ENCODE data around the gene CES4A.

CES4A gene

GRCh38 chr16:67025210-67025550 is 36.8 kb downstream of the CES4A start:
- no peak for TF ChIP-seq FOXA1 (IDR thresholded peaks at IDR 0.05)
- TF ChIP-seq ZNF384 (IDR thresholded peaks at IDR 0.05) = no peak
- TF ChIP-seq FOXM1 (IDR thresholded peaks at IDR 0.05; ENCODE audit: borderline replicate concordance) = no peak
- no peak for TF ChIP-seq HDGF (IDR thresholded peaks at IDR 0.05; ENCODE audit: borderline replicate concordance)
- TF ChIP-seq L3MBTL2 (conservative IDR thresholded peaks at IDR 0.05) = no peak
- CTCF ChIA-PET = interaction anchor here (0.5 to 1.0 kb wide), 2 partner anchors 47 to 165 kb away, joined by 3 read pairs; no protein-coding TSS in a partner anchor
- DNase-seq (ENCODE audit: extremely low spot score) = no peak
- POLR2A ChIA-PET = no interaction called here

GRCh38 chr16:67026570-67026969 is 38.2 kb downstream of the CES4A start:
- no peak for DNase-seq (ENCODE audit: extremely low spot score)
- CTCF ChIA-PET = interaction anchor here (1.0 kb wide), 1 partner anchor 8 kb away, joined by 3 read pairs; no protein-coding TSS in a partner anchor
- POLR2A ChIA-PET = no interaction called here
- TF ChIP-seq BHLHE40 (IDR thresholded peaks at IDR 0.05; ENCODE audit: borderline replicate concordance) (no peak), FOXM1 (IDR thresholded peaks at IDR 0.05; ENCODE audit: borderline replicate concordance) (no peak), L3MBTL2 (conservative IDR thresholded peaks at IDR 0.05) (no peak), LEF1 (IDR thresholded peaks at IDR 0.05; ENCODE audit: borderline replicate concordance) (no peak), HDGF (IDR thresholded peaks at IDR 0.05; ENCODE audit: borderline replicate concordance) (no peak), TARDBP (IDR thresholded peaks at IDR 0.05) (no peak), CTBP1 (IDR thresholded peaks at IDR 0.05; ENCODE audit: borderline replicate concordance) (no peak), SUZ12 (IDR thresholded peaks at IDR 0.05) (no peak), SP1 (IDR thresholded peaks at IDR 0.05) (no peak), PKNOX1 (IDR thresholded peaks at IDR 0.05) (no peak), FOXK2 (IDR thresholded peaks at IDR 0.05) (no peak), ARNT (IDR thresholded peaks at IDR 0.05) (no peak), ZNF384 (IDR thresholded peaks at IDR 0.05) (no peak), FOXA1 (IDR thresholded peaks at IDR 0.05) (no peak), ELF4 (IDR thresholded peaks at IDR 0.05) (no peak), NFRKB (IDR thresholded peaks at IDR 0.05) (no peak)

GRCh38 chr16:67027046-67027445 is 38.7 kb downstream of the CES4A start:
- TF ChIP-seq ZNF384 (IDR thresholded peaks at IDR 0.05) (no peak), HDGF (IDR thresholded peaks at IDR 0.05; ENCODE audit: borderline replicate concordance) (no peak), SUZ12 (IDR thresholded peaks at IDR 0.05) (no peak), BHLHE40 (IDR thresholded peaks at IDR 0.05; ENCODE audit: borderline replicate concordance) (no peak), FOXK2 (IDR thresholded peaks at IDR 0.05) (no peak), PKNOX1 (IDR thresholded peaks at IDR 0.05) (no peak), NFRKB (IDR thresholded peaks at IDR 0.05) (no peak), FOXA1 (IDR thresholded peaks at IDR 0.05) (no peak), ELF4 (IDR thresholded peaks at IDR 0.05) (no peak), LEF1 (IDR thresholded peaks at IDR 0.05; ENCODE audit: borderline replicate concordance) (no peak)
- ChIA-PET CTCF (interaction anchor here (1.0 kb wide), 1 partner anchor 9 kb away, joined by 3 read pairs; no protein-coding TSS in a partner anchor), POLR2A (interaction anchor here (2.7 kb wide), 1 partner anchor 8 kb away, joined by 15 read pairs; no protein-coding TSS in a partner anchor)
- DNase-seq (ENCODE audit: extremely low spot score) = no peak

GRCh38 chr16:67028167-67028695 is 39.8 kb downstream of the CES4A start:
- peak; percentile 87 for TF ChIP-seq ARNT (IDR thresholded peaks at IDR 0.05)
- TF ChIP-seq SP1 (IDR thresholded peaks at IDR 0.05) = no peak
- TF ChIP-seq SUZ12 (IDR thresholded peaks at IDR 0.05) = no peak
- TF ChIP-seq ZNF384 (IDR thresholded peaks at IDR 0.05) = peak; percentile 91
- ChIA-PET CTCF (interaction anchor here (0.9 to 1.2 kb wide), 2 partner anchors 10 to 15 kb away, joined by 4 to 9 read pairs; no protein-coding TSS in a partner anchor), POLR2A (interaction anchor here (0.8 to 2.7 kb wide), 8 partner anchors 9 to 142 kb away, joined by 3 to 15 read pairs (median 4); partner anchors contain the start of gene NOL3)

GRCh38 chr16:67028696-67029253 is 40.4 kb downstream of the CES4A start, which contains the start of gene CBFB:
CBFB (plus strand) TSS chr16:67029149; CDS start chr16:67029408, 259 bp downstream.
- DNase-seq (ENCODE audit: extremely low spot score) = peak; percentile 98
- POLR2A ChIA-PET = interaction anchor here (1.0 to 2.7 kb wide), 5 partner anchors 10 to 82 kb away, joined by 3 to 15 read pairs (median 5); no protein-coding TSS in a partner anchor
- TF ChIP-seq BHLHE40 (IDR thresholded peaks at IDR 0.05; ENCODE audit: borderline replicate concordance) (no peak), SP1 (IDR thresholded peaks at IDR 0.05) (no peak), ELF4 (IDR thresholded peaks at IDR 0.05) (peak; percentile 54; the same call in 1 of the 2 replicates), ZNF384 (IDR thresholded peaks at IDR 0.05) (no peak), PKNOX1 (IDR thresholded peaks at IDR 0.05) (no peak), NFRKB (IDR thresholded peaks at IDR 0.05) (no peak), L3MBTL2 (conservative IDR thresholded peaks at IDR 0.05) (peak; percentile 52)
- CTCF ChIA-PET = interaction anchor here (1.2 kb wide), 1 partner anchor 11 kb away, joined by 9 read pairs; no protein-coding TSS in a partner anchor

More at GRCh38 chr16:67028167-67028695, 39.8 kb downstream of the CES4A start:
- no peak for DNase-seq (ENCODE audit: extremely low spot score)

- POLR2A ChIA-PET = interaction anchor here (0.7 to 2.7 kb wide), 5 partner anchors 11 to 129 kb away, joined by 3 to 15 read pairs (median 3); no protein-coding TSS in a partner anchor
- no peak for DNase-seq (ENCODE audit: extremely low spot score)
- no peak for TF ChIP-seq NFRKB (IDR thresholded peaks at IDR 0.05)
- TF ChIP-seq SUZ12 (IDR thresholded peaks at IDR 0.05) = no peak
- TF ChIP-seq ZNF384 (IDR thresholded peaks at IDR 0.05) = no peak
- no peak for TF ChIP-seq PKNOX1 (IDR thresholded peaks at IDR 0.05)
- TF ChIP-seq ARNT (IDR thresholded peaks at IDR 0.05) = 0 out of 2 replicates have a peak, but pooled peaks have one; percentile 45
- TF ChIP-seq ELF4 (IDR thresholded peaks at IDR 0.05) = no peak
- TF ChIP-seq BHLHE40 (IDR thresholded peaks at IDR 0.05; ENCODE audit: borderline replicate concordance) = no peak
- no peak for TF ChIP-seq CTBP1 (IDR thresholded peaks at IDR 0.05; ENCODE audit: borderline replicate concordance)
- TF ChIP-seq FOXM1 (IDR thresholded peaks at IDR 0.05; ENCODE audit: borderline replicate concordance) = no peak
- TF ChIP-seq FOXA1 (IDR thresholded peaks at IDR 0.05) = no peak
- no peak for TF ChIP-seq SP1 (IDR thresholded peaks at IDR 0.05)
- no peak for TF ChIP-seq HDGF (IDR thresholded peaks at IDR 0.05; ENCODE audit: borderline replicate concordance)
- TF ChIP-seq LEF1 (IDR thresholded peaks at IDR 0.05; ENCODE audit: borderline replicate concordance) = 0 out of 2 replicates have a peak, but pooled peaks have one; percentile 37
- TF ChIP-seq L3MBTL2 (conservative IDR thresholded peaks at IDR 0.05) = no peak
- TF ChIP-seq TARDBP (IDR thresholded peaks at IDR 0.05) = no peak
- no peak for TF ChIP-seq FOXK2 (IDR thresholded peaks at IDR 0.05)
- CTCF ChIA-PET = no interaction called here
These were observed 41.1 kb downstream of the CES4A start for GRCh38 chr16:67029254-67030096.
